Measurements from ENCODE around the gene RHOH.

RHOH gene

GRCh38 chr4:40190465-40190864 is 6.4 kb upstream of the RHOH start:
- no peak for DNase-seq

DNA sequence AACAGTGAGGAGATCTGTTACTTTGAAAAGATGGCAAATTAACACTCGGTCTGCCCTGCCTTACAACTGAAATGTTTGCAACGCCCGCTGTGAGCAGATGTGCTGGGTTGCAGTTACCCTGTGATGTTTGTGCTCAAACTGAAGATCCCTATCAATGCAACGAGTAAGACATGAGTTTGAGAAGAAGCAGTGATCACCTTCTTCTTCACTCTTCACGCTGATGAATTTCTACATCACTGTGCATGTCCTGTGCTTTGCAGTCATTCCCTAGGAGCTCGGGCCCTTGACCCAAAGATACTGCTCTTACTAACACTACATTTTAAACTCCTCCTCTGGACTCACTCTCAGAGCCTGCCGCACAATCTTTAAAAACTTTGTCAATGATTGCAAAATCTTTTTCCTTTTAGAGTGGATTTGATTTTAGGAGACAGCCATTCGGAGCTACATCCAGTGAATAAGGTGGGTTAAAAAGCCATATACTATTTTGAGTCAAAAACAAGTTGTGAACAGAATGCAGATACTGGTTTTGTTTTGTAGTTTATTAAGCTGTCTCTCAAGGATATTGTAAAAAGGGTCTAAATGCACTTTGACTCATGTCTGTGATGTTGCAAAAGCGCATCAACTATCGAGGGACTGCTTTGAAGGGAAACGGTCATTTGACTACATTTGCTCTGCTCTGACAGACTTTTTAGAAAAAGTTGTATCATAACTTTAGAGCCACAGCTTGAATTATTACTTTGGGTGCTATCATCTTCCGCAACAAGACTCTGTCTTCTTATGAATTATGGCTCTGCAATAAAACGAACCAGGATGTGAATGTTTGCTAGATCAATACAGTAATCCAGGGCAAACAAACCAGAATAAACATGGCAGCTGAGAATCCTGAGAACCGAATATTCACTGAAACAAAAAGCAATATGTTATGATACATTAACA is 5.7 kb upstream of the RHOH start:
- DNase-seq: peak; percentile 30

GRCh38 chr4:40192114-40193015 is 4.5 kb upstream of the RHOH start:
- DNase-seq: no peak

- peak; percentile 64 for DNase-seq
Measured at GRCh38 chr4:40193016-40193571, 3.7 kb upstream of the RHOH start.

- DNase-seq: no peak
Measured at GRCh38 chr4:40193578-40193977, 3.3 kb upstream of the RHOH start.

DNA sequence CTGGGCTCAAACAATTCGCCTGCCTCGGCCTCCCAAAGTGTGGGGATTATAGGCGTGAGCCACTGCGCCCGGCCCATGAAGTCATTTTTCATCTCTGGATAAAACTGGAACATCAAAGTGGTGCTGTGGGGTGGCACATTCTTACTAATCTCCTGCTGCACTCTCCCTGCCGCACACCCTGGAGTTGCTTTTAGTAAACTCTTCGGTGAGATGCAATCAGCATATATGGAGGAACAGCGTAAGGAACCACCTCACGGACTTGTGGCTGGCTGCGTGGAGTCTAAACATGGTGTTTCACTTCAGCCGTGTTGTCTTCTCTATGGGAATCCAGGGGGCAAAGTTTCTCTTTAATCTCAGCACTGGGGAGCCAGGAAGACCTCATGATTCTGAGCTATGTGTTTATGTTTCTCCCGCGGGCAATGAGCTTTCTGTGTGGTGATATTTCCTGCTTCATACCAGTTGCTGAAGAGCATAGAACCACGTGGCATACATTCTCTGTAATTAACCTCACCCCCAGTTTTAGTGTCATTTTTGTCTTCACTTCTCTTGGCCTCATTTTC is 2.1 kb upstream of the RHOH start:
- peak; percentile 83 for DNase-seq

DNA sequence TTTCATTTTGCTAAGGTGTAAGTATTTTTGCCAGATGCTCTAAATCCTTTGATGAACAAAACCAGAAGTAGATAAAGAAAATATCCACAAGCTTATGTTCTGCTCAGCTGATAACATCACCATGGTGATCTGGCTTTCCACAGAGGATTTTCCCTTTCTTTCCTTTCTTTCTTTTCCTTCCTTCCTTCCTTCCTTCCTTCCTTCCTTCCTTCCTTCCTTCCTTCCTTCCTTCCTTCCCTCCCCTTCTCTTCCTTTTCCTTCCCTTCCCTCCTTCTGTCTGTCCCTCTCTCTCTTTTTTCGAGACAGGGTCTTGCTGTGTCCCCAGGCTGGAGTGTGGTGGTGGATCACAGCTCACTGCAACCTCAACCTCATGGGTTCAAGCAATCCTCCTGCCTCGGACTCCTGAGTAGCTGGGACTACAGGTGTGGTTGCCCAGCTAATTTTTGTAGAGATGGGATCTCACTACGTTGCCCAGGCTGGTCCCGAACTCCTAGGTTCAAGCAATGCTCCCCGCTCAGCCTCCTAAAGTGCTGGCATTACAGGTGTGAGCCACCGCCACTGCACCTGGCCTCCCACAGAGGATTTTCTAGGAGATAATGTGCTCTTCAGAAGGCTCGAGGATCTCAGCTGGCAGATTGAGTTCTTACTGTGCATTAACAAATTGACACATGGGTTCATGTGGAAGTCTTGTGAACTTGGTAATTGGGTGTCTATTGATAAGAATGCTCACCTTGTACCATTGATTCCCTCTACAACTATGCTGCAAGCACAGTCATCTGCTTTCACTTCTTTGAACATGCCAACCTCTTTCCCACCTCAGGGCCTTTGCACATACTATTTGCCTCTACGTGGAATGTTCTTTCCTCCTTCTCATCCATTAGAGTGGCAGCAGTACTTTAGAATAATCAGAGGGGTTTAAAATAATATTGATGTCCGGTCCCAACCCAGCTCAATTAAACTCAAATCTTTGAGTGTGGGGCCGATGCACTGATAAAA is 1.4 kb upstream of the RHOH start:
- DNase-seq: no peak

GRCh38 chr4:40196272-40196671 is 559 bp upstream of the RHOH start:
- no peak for DNase-seq

- peak; percentile 90 for DNase-seq
Measured at GRCh38 chr4:40197879-40198689, 1.3 kb downstream of the RHOH start.

DNA sequence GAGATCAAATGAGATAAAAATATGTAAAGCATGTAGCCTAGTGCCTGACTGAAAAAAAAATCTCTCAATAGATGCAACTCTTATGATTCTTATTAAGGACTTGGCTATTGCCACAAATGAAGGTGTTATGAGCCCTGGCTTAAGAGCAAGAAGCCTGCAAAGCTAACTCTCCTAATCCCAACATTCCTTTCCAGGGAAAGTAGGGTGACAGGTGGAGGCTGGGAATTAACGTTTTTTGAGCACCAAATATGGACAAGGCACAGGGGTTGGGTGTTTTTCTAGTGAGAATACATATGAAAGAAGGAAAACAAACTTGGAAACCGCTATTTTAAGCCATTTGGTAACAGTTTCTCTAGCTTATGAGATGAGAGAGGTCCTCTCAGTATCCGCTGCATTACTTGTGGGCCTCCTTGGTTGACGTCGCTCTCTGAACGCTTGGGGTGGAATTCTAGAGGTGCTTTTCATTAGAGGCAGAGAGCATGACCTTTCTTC is 2.4 kb downstream of the RHOH start:
- peak; percentile 64 for DNase-seq

GRCh38 chr4:40199999-40200874 is 3.4 kb downstream of the RHOH start:
- peak; percentile 84 for DNase-seq

DNA sequence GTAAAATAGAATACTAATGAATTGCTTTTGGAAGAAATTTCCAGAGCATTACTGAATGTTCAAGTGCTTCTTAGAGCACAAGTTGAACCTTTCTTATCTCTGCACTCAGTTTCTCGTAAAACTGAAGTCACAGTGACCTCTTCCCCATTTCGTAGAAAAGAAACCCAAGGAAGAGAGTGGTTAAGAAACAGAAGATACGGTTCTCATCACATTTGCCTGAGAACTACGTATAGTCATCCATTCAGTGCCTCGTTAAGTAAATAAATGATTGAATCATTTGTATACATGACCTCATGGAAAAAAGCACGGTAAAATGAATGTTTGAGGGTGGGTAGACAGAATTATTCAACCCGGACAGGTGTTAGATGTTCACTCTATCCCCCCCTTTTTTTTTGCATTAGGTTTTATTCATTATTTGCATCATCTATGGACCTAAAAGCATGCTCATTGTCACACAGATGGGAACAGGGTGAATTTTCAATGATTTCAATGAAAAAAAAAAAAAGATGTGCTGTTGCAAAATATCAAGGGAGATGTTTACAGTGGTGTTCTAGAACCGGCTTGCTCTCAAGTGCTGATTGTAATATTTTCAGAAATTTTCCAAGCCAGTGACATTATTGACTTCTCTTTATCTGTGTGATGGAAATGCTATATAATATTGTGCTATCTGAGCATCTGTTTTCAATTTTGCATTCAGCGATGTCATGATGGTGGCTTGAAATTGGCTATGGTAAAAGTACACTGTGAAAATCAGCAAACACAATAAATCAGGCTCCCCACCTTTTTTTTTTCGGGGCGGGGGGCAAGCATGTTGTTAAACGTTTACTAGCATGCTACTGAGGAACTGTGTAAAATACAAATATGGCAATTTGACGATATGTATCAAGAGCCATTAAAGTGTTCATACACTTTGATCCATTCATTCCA is 4.3 kb downstream of the RHOH start:
- peak; percentile 69 for DNase-seq

- DNase-seq: peak; percentile 18
Measured at GRCh38 chr4:40201898-40202297, 5.1 kb downstream of the RHOH start.

- DNase-seq: peak; percentile 53
Measured at GRCh38 chr4:40202474-40202873, 5.6 kb downstream of the RHOH start.

DNA sequence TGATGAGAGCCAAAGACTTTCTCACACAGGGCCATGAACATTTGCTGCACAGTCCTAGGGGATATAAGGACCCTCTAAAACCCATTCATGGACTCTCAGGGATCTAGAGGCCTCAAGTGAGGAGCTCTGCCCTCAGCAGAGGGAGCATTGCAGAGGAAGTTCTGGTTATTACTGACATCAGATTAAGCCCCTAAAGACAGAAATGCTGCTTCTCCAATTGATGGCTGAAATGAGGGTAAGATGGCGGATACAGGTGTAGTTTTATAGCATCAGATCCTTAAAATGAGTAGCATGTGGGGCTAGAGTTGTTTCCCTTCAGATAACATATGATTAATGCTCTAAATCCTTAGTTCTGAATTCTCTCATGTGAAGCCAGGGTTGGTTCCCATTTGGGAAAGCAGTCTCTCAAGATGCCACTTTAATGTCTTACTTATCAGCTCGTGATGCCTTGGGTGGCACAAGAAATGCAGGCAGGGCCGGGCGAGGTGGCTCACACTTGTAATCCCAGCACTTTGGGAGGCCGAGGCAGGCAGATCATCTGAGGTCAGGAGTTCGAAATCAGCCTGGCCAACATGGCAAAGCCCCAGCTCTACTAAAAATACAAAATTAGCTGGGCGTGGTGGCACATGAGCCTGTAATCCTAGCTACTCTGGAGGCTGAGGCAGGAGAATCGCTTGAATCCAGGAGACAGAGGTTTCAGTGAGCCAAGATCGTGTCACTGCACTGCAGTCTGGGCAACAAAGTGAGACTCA is 7.9 kb downstream of the RHOH start:
- peak; percentile 42 for DNase-seq

DNA sequence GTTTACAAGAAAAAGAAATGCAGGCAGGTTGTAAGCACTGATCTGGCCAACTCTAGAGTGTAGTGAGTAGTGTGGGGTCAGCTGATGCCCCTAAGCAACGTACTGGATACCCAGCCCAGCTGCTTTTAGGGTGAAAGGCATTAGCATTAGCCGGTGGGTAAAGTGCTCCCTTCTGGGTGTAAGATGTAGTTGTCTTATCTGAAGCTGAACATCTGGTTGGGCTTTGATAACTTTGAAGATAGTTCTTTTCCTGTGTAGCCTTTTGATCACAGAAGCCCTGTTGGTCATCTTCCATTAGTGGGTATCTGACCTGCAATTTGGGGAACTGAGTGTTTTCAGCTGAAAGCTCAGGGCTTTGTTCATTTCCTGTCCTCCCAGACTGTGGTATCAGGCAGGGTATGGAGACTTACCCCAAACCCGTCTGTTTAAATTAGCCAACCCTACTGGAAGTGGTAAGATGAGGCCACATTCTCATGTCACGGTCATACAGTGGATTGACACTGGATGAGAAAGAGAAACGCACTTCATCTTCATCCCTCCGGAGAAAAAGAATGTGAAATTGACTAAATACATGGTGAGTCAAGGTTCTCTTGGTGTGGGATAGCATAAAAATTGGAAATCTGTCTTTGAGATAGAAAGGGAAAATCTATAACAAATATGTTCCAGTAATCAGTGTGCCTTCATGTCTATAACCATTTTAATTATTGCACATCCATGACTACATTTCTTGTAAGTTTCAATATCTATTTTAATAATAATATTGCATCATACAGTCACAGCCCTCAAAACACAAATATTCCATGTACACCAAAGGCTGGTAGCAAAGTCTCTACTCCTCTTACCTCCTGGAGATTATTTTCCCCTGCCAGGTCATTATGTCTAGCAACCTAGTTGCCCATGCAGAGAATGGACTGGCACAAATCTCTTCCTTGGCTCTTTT is 8.7 kb downstream of the RHOH start:
- DNase-seq: peak; percentile 74

Measured in CD4-positive, alpha-beta T cell treated with Interleukin-17A for 1 hour (primary cell).